Measurements from ENCODE around the gene ADGRD2. TPM values are rescaled to one million over a fixed set of nuclear protein-coding genes. Genes with fewer than 3 reads are reported as not detected.
A peak's percentile ranks its signal among the peaks of the same experiment; 100 is the strongest.

ADGRD2 gene
- total RNA-seq, 1 experiment from 2014 or later, result not detected

DNA sequence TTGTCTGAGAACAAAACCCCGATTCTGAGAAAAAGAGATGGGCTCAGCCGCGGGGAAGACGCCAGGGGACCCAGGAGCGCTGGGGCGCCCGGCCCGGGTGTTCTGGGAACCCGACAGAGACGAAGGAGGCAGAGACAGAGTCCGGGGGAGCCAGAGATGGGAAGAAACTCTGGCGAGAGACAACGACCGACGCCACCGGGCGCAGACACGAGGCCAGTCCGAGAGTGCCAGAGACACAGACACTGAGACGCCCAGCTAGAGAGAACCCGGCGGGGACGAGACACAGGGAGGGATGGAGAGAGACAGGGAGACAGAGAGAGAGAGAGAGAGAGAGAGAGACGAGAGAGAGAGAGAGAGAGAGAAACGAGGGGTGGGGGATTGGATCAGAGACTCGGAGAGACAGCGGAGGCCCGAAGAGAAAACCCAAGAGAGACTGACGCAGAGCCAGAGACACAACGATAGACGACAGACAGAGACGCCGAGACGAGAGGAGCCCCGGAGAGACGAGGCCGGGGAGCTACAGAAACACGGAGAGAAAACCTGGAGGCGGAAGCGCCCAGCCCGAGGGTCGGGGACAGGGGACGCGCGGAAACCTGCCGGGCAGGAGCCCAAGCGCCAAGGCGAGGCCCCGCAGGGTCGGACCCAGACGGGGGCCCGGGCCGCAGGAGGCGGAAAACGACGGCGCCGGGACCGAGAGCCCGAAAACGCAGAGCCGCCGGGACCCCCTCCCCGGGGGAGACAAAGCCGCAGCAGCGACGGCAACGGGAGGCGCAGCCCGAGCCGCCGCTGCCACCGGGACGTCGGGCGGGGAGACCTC, 53.7 kb downstream of the ADGRD2 start:
- peaks cover 47% of the 10 kb centered on the region for H3K27me3 ChIP-seq (replicated peaks)

GRCh38 chr9:124504530-124505005, 54.3 kb downstream of the ADGRD2 start:
- H3K27ac ChIP-seq, result no peak overlapping the region
- no peaks in the 10 kb centered on the region for H3K9me3 ChIP-seq (replicated peaks)
- peaks cover 47% of the 10 kb centered on the region for H3K27me3 ChIP-seq (replicated peaks)
- peaks cover 5% of the 10 kb centered on the region for H3K4me1 ChIP-seq (replicated peaks)
- H3K36me3 ChIP-seq, result no peaks in the 10 kb centered on the region
- DNase-seq (ENCODE audit: low read depth in 1 of 2, low spot score in 2 of 2), result no peak
- H3K4me3 ChIP-seq, result no peak overlapping the region

More for the DNA sequence above, 53.7 kb downstream of the ADGRD2 start:
- H3K4me1 ChIP-seq (replicated peaks), result peaks cover 5% of the 10 kb centered on the region
- no peak for DNase-seq (ENCODE audit: low read depth in 1 of 2, low spot score in 2 of 2)
- H3K36me3 ChIP-seq, result no peaks in the 10 kb centered on the region
- H3K4me3 ChIP-seq, result no peak overlapping the region
- H3K27ac ChIP-seq, result no peak overlapping the region
- no peaks in the 10 kb centered on the region for H3K9me3 ChIP-seq (replicated peaks)

DNA sequence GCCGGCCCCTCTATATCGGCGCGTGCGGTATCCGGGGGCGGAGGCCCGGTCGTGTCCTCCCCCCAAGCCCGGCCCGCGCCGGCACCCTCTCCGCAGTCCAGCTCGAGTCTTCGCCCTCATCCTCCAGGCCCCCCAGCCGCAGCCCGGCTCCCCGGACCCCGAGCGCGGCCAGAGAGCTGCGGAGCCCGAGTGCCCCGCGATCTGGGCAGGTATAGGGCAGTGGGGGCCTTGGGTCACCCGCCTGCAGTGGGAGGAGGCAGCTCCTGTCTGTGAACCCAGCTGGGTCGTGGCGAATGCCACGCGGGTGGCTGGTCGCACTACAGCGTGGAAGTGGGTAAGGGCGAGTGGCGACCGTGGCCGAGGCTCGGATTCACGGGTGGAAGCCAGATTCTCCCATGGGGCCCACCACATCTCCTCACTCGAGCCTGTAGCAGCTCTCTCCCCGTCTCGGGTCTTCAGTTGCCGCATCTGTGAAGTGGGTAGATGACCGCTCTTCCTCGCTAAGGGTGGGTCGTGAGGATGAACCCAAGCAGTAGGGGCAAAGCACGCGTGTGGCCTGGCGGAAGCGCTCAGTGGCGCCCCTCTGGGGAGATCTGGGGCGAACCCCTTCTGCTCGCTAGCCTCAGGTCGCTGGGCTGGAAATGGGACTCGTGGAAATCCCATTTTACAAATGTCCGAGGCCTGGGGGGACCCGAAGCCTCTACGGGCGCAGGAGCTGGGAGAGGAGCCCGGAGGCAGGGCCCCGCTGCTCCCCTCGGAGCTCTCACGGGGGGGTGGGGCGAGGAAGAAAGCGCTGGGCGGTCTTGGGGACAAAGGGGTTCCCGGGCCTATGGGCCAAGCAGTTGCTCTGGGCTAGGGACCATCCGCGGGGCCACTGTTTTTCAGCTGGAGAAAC, 55.0 kb downstream of the ADGRD2 start:
- Histone ChIP-seq H3K27ac (no peak overlapping the region), H3K4me1 (replicated peaks) (peaks cover 5% of the 10 kb centered on the region), H3K36me3 (no peaks in the 10 kb centered on the region), H3K9me3 (replicated peaks) (no peaks in the 10 kb centered on the region), H3K4me3 (no peak overlapping the region), H3K27me3 (replicated peaks) (peaks cover 45% of the 10 kb centered on the region)
- DNase-seq (ENCODE audit: low read depth in 1 of 2, low spot score in 2 of 2), result no peak

- no peak overlapping the region for H3K27ac ChIP-seq
- no peak for DNase-seq (ENCODE audit: low read depth in 1 of 2, low spot score in 2 of 2)
- no peaks in the 10 kb centered on the region for H3K9me3 ChIP-seq (replicated peaks)
- peaks cover 10% of the 10 kb centered on the region for H3K4me1 ChIP-seq (replicated peaks)
- no peak overlapping the region for H3K4me3 ChIP-seq
- peaks cover 45% of the 10 kb centered on the region for H3K27me3 ChIP-seq (replicated peaks)
- H3K36me3 ChIP-seq, result no peaks in the 10 kb centered on the region
Observed at GRCh38 chr9:124505901-124506346, 55.7 kb downstream of the ADGRD2 start.

DNA sequence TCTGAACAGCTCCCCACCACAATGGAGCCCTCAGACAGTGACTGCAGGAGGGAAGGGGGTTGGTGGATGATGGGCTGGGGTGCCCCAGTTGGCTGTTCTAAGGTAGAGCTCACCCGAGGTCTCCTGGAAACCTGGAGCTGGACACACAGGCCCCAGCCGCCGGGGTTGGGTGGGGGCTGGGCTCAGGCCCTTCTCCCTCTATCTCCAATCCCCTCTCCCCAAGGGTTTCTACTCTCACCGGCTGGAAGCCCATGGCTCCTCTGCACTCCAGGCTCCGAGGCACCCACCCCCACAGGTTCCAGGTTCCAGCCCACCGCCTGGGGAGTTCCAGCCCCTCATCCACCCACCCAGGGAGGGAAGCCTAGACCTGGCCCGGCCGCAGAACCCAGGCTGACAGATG, 56.2 kb downstream of the ADGRD2 start:
- H3K9me3 ChIP-seq (replicated peaks), result no peaks in the 10 kb centered on the region
- H3K36me3 ChIP-seq, result no peaks in the 10 kb centered on the region
- H3K27me3 ChIP-seq (replicated peaks), result peaks cover 40% of the 10 kb centered on the region
- H3K4me1 ChIP-seq (replicated peaks), result peaks cover 15% of the 10 kb centered on the region
- no peak overlapping the region for H3K27ac ChIP-seq
- H3K4me3 ChIP-seq, result no peak overlapping the region
- DNase-seq (ENCODE audit: low read depth in 1 of 2, low spot score in 2 of 2), result no peak

DNA sequence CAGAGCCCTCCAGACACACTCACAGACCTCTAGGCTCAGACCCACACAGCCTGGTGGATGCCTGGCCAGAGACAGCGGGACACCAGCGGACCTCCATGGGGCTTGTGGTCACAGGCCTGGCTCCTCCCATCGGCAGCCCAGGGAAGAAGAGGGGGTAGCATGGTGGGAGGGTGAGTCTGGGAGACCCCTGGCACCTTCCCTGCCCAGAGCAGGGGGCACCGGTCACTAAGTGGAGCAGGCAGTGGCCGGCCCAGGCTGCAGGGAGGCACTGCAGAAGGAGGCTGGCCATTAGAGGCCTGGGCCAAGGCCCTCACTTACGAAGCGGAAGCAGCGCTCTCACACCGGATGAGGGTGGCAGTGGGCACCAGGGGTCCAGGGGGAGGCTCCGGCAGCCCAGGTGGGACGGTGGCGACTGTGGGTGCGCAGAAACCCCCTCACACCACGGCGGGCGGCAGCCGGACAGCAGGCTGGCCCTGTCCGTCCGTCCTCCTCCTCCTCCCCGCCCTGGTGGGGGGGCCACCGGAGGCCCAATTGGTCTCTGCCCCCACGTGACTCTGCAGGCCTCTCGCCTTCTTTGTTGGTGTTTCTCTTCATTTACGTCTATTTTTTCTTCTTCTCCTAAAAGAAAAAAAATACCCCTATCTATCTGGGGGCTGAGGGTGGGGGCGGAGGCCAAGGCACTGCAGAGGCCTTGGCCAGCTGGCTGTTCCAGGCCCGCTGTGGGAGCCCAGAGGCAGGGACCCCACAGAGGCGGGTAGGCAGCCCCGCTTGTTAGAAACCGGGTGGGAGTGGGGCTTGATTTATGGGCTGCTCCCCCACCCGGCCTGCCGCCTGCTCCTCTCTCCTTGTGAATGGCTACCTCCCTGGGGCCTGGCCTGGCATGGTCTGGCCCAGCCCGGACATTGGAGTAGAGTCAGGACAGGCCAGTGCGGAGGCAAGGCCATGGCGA, 57.0 kb downstream of the ADGRD2 start, which contains the start of gene NR5A1:
Gene NR5A1, minus strand, starts transcription at position 469 of the 949 bp plus-strand sequence. CDS start 4,004 bp downstream, outside the sequence.
- Histone ChIP-seq H3K36me3 (no peaks in the 10 kb centered on the region), H3K27ac (no peak within 1 kb of the TSS), H3K4me1 (replicated peaks) (peaks cover 23% of the 10 kb centered on the region), H3K9me3 (replicated peaks) (no peaks in the 10 kb centered on the region), H3K27me3 (replicated peaks) (peaks cover 33% of the 10 kb centered on the region), H3K4me3 (no peak within 1 kb of the TSS)
- no peak for DNase-seq (ENCODE audit: low read depth in 1 of 2, low spot score in 2 of 2)

DNA sequence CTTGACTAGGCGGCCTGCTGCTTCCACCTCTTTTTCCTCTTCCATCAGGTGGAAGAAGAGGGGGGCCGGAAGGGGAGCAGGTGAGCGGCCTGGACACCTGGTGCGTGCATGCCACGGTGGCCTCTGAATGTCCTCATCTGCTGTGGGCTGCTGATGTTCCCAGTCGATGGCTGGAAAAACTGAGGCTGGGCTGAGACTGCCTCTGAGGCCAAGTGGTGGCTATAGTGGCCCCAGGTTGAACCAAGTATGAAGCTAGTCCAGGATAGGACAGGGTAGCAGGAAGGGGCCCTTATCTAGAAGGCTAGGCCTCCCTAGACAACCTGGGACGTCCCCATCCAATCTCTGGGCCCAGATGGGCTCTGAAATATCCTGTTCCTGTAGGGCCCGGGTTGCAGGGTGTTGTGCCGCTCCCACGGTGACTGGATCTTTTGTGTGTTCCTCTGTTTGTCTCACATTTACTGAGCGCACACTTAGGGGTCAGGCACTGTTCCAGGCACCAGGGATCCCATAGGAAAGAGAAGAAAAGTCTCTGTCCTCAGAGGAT, 57.7 kb downstream of the ADGRD2 start:
- H3K36me3 ChIP-seq, result no peaks in the 10 kb centered on the region
- DNase-seq (ENCODE audit: low read depth in 1 of 2, low spot score in 2 of 2), result no peak
- no peaks in the 10 kb centered on the region for H3K9me3 ChIP-seq (replicated peaks)
- H3K4me1 ChIP-seq (replicated peaks), result peaks cover 24% of the 10 kb centered on the region
- H3K27ac ChIP-seq, result no peak overlapping the region
- H3K27me3 ChIP-seq (replicated peaks), result peaks cover 25% of the 10 kb centered on the region
- no peak overlapping the region for H3K4me3 ChIP-seq

DNA sequence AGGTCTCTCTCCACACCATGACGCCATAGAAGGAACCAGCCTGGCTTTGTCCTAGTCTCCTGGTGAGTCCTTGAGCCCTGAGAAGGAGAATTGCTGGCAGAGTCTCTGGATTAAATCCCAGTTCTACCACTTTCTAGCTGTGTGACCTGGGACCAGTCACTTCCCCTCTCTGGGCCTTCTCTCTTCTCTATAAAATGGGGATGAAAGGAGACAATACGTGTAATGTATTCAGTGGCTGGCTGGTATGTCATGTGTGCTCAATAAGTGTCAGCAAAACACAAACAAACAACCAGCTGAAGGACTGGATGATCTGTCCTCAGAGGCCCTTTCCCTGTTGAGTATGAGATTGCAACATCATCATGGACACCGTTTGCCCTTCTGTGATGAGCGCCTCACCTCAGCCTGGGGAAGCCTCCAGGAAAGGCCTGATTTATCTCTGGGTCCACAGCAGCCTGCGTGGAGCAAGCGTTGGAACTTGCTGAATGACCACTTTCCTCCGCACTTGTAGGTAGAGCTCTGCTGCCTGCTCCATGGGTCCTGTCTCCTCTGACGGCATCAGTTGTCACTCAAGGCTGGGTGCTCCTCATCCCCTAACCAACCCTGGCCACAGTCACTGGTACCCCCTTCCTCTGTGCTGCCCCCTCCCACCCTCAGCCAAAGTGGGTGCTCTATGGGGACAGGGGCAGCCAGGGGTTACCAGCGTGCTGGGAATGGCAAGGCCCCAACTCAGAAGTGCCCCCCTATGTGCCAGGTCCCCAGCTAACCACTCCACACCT, 60.6 kb downstream of the ADGRD2 start:
- no peaks in the 10 kb centered on the region for H3K9me3 ChIP-seq (replicated peaks)
- no peaks in the 10 kb centered on the region for H3K36me3 ChIP-seq
- no peak overlapping the region for H3K4me3 ChIP-seq
- no peaks in the 10 kb centered on the region for H3K27me3 ChIP-seq (replicated peaks)
- DNase-seq (ENCODE audit: low read depth in 1 of 2, low spot score in 2 of 2), result peak in 1 of 2 experiments; percentile 31
- H3K4me1 ChIP-seq (replicated peaks), result peaks cover 26% of the 10 kb centered on the region
- peak overlapping the region; percentile 52 for H3K27ac ChIP-seq

- no peaks in the 10 kb centered on the region for H3K9me3 ChIP-seq (replicated peaks)
- no peak overlapping the region for H3K4me3 ChIP-seq
- no peaks in the 10 kb centered on the region for H3K27me3 ChIP-seq (replicated peaks)
- peaks cover 26% of the 10 kb centered on the region for H3K4me1 ChIP-seq (replicated peaks)
- H3K36me3 ChIP-seq, result no peaks in the 10 kb centered on the region
- peak overlapping the region; percentile 52 for H3K27ac ChIP-seq
- DNase-seq (ENCODE audit: low read depth in 1 of 2, low spot score in 2 of 2), result peak; percentile 62 to 69
Observed at GRCh38 chr9:124511426-124511840, 61.2 kb downstream of the ADGRD2 start.

DNA sequence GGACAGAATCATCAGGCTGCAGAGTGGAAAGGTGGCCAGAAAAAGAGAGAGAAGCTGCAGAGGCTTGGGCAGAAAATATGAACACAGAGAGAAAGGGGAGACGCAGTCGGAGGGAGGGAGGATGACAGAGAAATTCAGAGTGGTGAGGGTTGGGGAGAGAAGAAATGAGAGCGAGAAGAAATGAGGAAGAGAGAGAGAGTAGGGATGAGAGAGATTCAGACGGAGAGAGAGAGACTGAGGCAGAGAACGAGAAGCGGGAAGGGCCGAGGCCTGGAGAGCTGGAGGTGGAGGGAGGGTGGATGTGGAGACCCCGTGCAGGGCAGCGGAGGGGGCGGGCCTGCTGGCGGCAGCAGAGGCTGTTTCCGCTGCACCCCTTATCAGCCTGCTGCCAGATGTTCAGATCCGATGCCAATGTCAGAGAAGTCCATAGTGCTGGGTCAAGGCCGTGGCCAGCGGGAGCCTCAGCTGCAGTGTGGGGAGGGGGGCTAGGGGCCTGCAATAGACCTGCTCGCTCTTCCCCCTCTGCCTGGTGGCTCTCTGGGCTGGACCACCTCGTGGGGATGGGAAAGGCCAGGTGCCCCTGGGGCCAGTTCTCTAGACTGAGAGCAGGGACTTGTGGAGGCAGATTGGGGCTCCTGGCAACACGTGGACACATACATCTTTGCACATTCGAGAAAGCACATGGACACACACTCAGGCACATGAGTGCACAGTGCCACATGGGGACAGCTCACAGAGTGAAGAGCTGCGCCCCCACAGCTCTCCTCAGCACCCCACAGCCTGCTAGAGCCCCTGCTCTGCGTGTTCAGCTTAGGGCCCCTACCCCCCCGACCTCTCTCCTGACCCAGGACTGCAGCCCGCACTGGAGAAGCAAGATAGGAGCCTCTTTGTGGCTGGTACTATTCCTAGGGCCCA, 61.9 kb downstream of the ADGRD2 start:
- H3K27ac ChIP-seq, result peak overlapping the region; percentile 52
- no peaks in the 10 kb centered on the region for H3K9me3 ChIP-seq (replicated peaks)
- no peaks in the 10 kb centered on the region for H3K36me3 ChIP-seq
- peaks cover 26% of the 10 kb centered on the region for H3K4me1 ChIP-seq (replicated peaks)
- H3K4me3 ChIP-seq, result no peak overlapping the region
- no peak for DNase-seq (ENCODE audit: low read depth in 1 of 2, low spot score in 2 of 2)
- H3K27me3 ChIP-seq (replicated peaks), result no peaks in the 10 kb centered on the region

GRCh38 chr9:124512806-124513204, 62.6 kb downstream of the ADGRD2 start:
- no peak overlapping the region for H3K4me3 ChIP-seq
- no peak for DNase-seq (ENCODE audit: low read depth in 1 of 2, low spot score in 2 of 2)
- H3K9me3 ChIP-seq (replicated peaks), result no peaks in the 10 kb centered on the region
- no peak overlapping the region for H3K27ac ChIP-seq
- H3K36me3 ChIP-seq, result no peaks in the 10 kb centered on the region
- H3K4me1 ChIP-seq (replicated peaks), result peaks cover 26% of the 10 kb centered on the region
- H3K27me3 ChIP-seq (replicated peaks), result no peaks in the 10 kb centered on the region
